Right renal pelvis (tissue), 4 donors: Measurements from ENCODE around the gene SUMO3. TPM values are rescaled to one million over a fixed set of nuclear protein-coding genes. Genes with fewer than 3 reads are reported as not detected.

Experiments
- DNase-seq, 4 donors: peaks; one replicate each; pipeline ENCODE4 v3.0.0-alpha.2; 2013; ENCODE audit warnings: low read depth in 4 of 4, low spot score in 3 of 4, missing footprints in 1 of 4
- polyA plus RNA-seq, 4 donors: library from polyadenylated mRNA; unstranded; fragments of 120-200 nt; gene quantifications; one replicate each; pipeline ENCODE4 v1.2.1, GENCODE V29; 2013; ENCODE audit not compliant: insufficient read length in 4 of 4

The SUMO3 gene
- polyA plus RNA-seq, 4 donors = 112 to 128 (median 121) TPM

- no peak for DNase-seq
Observed at GRCh38 chr21:44805859-44806258, 12.0 kb downstream of the SUMO3 start.

DNA sequence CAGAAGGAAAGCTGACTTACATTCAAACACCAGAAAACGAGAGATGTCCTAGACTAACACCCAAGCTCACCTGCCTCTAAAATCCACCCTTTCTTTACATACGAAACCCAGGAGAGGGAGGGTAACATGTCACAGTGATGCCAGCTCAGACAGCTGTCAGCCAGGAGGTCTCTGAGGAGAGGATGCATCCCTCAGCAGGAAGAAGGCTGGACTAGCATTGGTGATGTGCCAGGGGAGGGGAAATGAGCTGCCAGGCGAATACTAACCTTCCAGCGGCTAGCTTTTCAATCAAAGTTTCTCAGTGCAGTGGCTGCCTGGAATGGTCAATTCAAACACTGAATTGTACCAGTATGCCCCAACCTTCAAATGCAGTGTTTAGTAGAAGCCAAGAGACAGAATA lies 12.6 kb downstream of the SUMO3 start:
- no peak for DNase-seq

DNA sequence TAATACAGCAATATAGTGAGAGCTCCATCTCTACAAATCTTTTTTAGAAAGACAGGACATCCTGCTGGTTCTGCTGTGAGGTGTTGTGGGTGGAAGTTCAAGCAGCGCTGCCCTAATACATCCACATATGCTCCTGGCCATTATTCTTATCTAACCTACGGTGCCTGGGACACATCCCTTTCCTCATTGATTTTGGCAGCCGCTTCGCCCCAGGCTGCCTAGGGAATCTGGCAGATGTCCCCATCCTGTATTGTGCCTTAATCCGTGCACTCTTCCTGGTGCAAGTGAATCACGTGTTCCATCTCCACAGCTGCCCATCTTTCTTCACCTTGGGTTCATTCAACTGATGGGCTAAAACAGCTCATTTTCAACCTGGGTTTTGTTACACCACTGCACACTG lies 13.1 kb downstream of the SUMO3 start:
- no peak for DNase-seq

DNA sequence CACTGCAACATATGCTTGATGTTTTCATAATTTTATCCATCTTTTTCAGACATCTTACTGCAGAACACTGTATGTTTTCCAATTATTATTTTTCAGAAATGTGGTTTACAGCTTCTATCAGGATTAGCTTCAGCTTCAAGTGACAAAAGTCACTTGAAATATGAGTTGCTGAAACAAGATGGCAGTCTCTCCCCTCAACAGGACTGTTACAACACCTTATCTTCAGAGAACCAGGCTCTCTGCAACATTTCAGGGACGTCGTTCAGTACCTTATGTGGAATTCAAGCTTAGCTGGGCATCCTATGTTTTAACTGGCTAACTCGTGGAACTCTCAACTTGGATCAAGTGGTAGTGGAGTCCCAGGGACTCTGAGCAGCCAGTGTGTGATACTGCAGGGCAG lies 14.2 kb downstream of the SUMO3 start:
- DNase-seq = no peak

DNA sequence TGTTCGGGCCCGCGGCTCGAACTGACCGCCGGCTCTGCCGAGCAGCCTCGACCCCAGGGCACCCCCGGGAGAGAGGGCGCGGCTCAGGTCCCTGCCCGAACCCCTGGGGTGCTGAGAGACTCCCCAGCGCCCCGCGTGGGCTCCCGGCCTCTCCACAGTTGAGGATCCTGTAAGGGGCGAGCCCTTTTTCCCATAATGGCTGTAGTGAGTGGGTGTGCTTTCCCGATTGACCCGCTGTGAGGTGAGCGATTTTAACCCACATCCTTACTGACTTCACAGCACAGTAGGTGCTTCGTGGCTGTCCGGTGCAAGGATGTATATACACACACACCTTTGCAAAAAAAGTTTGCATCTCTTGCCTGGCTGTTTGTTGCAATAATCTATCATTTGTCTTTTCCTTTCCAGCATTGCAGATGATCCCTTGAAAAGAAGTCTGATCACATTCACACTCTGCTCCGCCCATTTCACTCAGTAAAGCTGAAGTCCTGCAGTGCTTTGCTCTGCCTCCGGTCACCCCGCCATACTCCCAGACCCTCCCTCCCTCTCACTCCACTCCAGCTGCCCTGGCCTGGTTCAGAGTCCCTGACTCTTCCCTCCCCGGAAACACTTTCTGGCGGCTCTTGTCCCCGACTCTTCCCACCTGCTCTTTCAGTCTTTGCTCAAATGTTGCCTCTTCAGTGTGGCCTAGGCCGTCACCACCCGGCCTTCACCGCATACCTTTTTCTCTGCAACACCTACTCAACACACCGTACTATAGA lies 15.3 kb downstream of the SUMO3 start:
- DNase-seq = no peak

DNA sequence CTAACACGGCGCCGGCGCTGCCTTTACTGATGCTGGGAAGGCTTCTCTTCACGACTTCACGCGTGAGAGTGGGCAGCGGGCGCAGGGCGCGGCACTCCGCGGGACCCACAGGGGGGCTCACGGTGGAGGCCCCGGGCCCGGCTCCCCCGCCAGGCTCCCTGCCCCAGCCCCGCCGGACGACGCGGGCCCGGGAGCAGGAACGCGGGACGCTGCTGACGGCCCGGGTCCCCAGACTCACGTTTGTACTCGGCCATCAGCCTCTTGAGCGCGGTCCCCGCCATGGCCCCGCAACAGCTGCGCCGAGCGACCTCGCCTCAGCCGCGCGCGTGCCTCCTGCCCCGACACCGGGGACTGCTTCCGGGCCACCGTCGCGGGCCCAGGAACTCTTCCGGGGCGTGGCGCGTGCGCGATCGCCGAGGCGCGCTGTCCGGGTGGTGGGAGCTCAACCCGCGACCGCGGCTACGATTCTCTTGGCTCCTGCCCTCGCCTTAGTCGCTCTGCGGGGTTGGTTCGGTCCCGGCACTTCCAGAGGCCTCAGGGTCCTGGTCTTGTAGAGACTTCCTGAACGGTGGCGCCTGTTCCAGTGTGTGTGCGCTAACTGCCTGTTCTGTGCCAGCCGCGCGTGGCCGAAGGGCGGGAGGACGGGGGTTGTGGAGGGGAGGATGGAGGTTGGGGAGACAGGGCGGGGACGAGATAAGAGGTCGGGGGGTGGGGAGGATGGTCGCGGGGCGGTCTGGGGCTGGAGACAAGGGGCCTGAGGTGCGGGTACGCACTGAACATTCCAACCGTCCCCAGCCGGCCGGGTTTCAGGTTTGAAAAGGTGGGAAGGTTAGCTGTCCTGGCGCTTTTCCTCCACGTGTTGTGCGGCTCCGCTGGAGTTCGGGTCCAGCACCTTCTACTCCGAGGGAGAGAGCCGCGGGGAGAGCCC lies 16.1 kb downstream of the SUMO3 start, which contains the start of gene UBE2G2:
Gene UBE2G2, minus strand, starts transcription at position 353 of the 928 bp plus-strand sequence. Its CDS starts 72 bp downstream, at position 281.
- peak in 2 of 4 donors; percentile 51 to 72 for DNase-seq

- DNase-seq = no peak
Observed at GRCh38 chr21:44800971-44801467, 16.8 kb downstream of the SUMO3 start.

DNA sequence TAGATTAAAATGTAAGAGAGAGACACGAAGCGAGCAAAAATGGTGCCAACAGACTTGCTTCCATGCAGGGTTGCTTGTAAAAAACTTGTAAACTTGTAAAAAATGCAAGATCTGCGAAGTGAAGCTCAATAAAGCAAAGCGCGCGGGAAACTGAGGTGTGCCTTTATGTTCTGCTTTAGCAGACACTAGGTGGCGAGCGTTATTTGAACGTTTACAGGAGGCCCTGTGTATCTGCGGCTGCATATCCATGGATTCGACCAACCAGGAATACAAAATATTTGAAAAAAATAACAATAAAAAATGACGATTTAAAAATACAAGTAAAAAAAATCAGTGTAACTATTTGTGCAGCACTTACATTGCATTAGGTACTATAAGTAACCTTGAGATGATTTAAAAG lies 17.8 kb downstream of the SUMO3 start:
- no peak for DNase-seq

DNA sequence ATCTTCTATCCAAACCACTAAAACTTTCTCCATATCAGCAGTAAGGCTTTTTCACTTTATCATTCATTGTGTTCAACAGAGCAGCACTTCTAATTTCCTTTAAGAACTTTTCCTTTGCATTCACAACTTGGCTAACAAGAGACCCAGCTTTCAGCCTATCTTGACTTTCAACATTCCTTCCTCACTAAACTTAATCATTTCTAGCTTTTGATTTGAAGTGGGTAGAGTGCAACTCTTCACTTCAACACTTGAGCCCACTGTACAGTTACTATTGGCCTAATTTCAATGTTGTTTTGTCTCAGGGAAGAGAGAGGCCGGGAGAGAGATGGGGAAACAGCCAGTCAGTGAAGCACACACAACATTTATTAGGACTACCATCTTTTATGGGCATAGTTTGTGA lies 18.2 kb downstream of the SUMO3 start:
- no peak for DNase-seq

- no peak for DNase-seq
Observed at GRCh38 chr21:44797775-44798174, 20.1 kb downstream of the SUMO3 start.

DNA sequence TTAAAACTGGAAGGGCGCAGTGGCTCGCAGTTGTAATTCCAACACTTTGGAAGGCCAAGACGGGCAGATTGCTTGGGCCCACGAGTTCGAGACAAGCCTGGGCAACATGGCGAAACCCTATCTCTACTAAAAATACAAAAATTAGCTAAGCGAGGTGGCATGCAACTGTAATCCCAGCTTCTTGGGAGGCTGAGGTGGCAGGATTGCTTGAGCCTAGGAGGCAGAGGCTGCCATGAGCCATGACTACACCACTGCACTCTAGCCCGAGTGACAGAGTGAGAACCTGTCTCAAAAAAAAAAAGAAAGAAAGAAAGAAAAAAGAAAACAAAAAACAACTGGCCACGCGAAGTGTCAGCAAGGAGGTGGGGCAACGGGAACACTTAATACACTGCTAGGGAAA lies 22.5 kb downstream of the SUMO3 start:
- DNase-seq = no peak

GRCh38 chr21:44793592-44794374 lies 24.1 kb downstream of the SUMO3 start:
- DNase-seq = no peak

DNA sequence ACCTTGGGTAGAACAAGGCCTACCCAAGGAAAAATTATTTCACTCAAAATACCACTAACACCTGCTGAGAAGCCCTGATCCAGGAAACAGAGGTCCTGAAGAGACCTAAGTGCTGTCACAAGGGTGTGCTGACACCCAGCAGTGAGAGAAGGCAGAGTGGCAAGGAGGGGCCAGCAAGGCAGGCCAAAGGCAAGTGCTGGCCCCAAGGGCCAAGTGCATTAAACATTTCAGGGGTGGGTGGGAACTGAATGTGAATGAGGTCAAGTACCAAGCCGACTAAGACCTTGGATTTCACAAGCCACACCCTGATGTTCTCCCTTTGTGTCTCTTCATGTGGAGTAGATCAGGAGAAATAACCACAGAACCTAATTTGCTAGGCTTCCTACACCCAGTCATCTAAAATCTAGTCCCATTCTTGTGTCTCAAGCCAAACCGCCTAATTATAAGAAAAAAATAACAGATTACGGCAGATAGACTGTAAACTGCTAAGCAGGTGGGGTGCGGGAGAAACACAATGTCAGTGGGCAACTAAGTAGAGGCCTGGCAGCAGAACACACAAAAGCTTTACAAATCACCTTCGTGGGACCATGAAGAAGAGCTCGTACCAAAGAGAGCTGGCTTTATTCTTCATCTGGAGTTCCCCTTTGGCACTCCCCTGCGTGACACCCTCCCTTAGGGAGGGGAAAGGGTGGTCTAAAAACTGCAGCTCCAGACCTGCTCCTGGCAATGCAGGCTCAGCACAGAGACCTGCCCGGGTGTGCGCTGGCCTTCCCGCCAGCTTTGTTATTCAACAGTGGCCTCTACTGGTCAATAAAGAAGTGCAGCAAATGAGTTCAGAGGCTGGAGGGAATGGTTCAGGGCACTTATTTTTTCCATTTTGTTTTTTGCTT lies 24.9 kb downstream of the SUMO3 start:
- DNase-seq = peak in 1 of 4 donors; percentile 44

DNA sequence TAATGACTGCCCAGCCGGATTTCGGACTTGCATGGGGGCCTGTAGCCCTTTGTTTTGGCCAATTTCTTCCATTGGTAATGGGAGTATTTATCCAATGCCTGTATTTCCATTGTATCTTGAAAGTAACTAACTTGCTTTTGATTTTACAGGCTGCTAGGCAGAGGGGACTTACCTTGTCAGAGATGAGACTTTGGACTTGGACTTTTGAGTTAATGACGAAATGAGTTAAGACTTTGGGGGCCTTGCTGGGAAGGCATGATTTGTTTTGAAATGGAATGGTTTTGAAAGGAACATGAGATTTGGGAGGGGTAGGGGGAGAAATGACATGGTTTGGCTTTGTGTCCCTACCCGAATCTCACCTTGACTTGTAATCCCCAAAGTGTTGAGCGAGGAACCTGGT lies 25.9 kb downstream of the SUMO3 start:
- DNase-seq = no peak

GRCh38 chr21:44791246-44791645 lies 26.6 kb downstream of the SUMO3 start:
- DNase-seq = no peak

DNA sequence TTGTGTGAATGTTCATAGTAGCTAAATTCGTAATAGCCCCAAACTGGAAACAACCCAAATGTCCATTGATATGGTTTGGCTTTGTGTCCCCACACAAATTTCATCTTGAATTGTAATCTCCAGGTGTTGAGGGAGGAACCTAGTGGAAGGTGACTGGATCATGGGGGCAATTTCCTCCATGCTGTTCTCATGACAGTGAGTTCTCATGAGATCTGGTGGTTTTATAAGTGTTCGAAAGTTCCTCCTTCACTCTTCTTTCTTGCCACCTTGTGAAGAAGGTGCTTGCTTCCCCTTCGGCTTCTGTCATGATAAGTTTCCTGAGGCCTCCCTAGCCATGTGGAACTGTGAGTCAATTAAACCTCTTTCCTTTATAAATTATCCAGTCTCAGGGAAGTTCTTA lies 27.5 kb downstream of the SUMO3 start:
- no peak for DNase-seq

- no peak for DNase-seq
Observed at GRCh38 chr21:44789880-44790279, 28.0 kb downstream of the SUMO3 start.

DNA sequence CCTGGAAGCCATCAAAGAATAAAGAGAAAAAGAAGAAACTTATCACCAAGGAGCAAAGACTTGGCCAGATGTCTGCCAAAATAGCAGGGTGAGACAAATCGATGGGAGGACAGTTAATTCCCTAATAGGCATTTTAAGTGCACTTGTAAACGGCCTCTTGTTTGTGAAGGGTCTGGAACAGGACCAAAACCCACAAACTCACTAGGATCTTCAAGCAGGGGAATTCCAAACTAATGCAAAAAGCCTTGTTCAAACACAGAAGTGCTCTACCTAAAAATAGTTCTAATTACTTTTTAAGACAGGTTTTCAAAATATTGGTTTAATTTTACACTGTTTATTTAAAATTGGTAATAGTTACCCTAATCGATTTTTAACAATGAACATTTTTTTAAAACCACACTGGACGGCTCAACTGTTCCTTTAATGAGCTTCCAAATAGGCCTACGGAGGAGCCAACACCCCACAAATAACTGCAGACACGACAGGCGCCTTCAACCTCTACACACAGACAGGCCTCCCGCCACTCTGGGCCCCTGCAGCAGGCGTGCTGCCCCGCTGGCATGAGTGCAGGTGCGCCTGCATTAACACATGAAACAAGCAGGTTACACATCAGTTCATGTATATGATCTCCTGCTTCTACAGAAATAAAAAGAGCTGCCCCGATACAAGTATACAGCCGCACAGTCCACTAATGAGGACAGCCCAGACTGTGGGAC lies 32.1 kb downstream of the SUMO3 start:
- DNase-seq = no peak

- no peak for DNase-seq
Observed at GRCh38 chr21:44784810-44785209, 33.1 kb downstream of the SUMO3 start.
